Measurements from ENCODE around the gene OLFM2.

Gene OLFM2

GRCh38 chr19:9906475-9907087 is 29.7 kb downstream of the OLFM2 start:
- no peak for DNase-seq

GRCh38 chr19:9903336-9903735 is 33.0 kb downstream of the OLFM2 start:
- DNase-seq: no peak

- no peak for DNase-seq
Observed at GRCh38 chr19:9901642-9902041, 34.7 kb downstream of the OLFM2 start.

- DNase-seq: no peak
Observed at GRCh38 chr19:9901020-9901419, 35.3 kb downstream of the OLFM2 start.

- DNase-seq: no peak
Observed at GRCh38 chr19:9891609-9892373, 44.5 kb downstream of the OLFM2 start.

- DNase-seq: no peak
Observed at GRCh38 chr19:9885077-9885552, 51.2 kb downstream of the OLFM2 start.

GRCh38 chr19:9883764-9884163 is 52.6 kb downstream of the OLFM2 start:
- DNase-seq: no peak

- no peak for DNase-seq
Observed at GRCh38 chr19:9883231-9883758, 53.0 kb downstream of the OLFM2 start.

- DNase-seq: no peak
Observed at GRCh38 chr19:9881720-9882119, 54.6 kb downstream of the OLFM2 start.

- DNase-seq: no peak
Observed at GRCh38 chr19:9878511-9879196, 57.7 kb downstream of the OLFM2 start.

GRCh38 chr19:9877780-9878510 is 58.4 kb downstream of the OLFM2 start:
- no peak for DNase-seq

GRCh38 chr19:9875796-9876195 is 60.5 kb downstream of the OLFM2 start:
- DNase-seq: no peak

GRCh38 chr19:9875031-9875627 is 61.2 kb downstream of the OLFM2 start:
- DNase-seq: no peak

GRCh38 chr19:9872618-9873242 is 63.6 kb downstream of the OLFM2 start:
- DNase-seq: no peak

GRCh38 chr19:9871626-9872338 is 64.5 kb downstream of the OLFM2 start:
- no peak for DNase-seq

- no peak for DNase-seq
Observed at GRCh38 chr19:9868983-9869617, 67.2 kb downstream of the OLFM2 start.

- peak; percentile 70 for DNase-seq
Observed at GRCh38 chr19:9865732-9866501, 70.4 kb downstream of the OLFM2 start.

GRCh38 chr19:9863759-9864158 is 72.6 kb downstream of the OLFM2 start:
- DNase-seq: no peak

- DNase-seq: peak; percentile 38
Observed at GRCh38 chr19:9862938-9863337, 73.4 kb downstream of the OLFM2 start.

GRCh38 chr19:9861503-9861902 is 74.8 kb downstream of the OLFM2 start:
- no peak for DNase-seq
